ENCODE data around the gene LETMD1.

Gene LETMD1

GRCh38 chr12:51081421-51081820 lies 33.3 kb downstream of the LETMD1 start:
- no peak overlapping the region for H3K4me3 ChIP-seq (ENCODE audit: low read depth, low read length)

GRCh38 chr12:51082561-51083125 lies 34.5 kb downstream of the LETMD1 start:
- H3K4me1 ChIP-seq (ENCODE audit: control insufficient read depth, insufficient read depth, low read length) = no peaks in the 10 kb centered on the region
- H3K27me3 ChIP-seq (ENCODE audit: control insufficient read depth, insufficient read depth, low read length) = no peaks in the 10 kb centered on the region
- H3K9me3 ChIP-seq (ENCODE audit: control insufficient read depth, insufficient read depth, low read length) = no peaks in the 10 kb centered on the region
- no peaks in the 10 kb centered on the region for H3K36me3 ChIP-seq (ENCODE audit: control insufficient read depth, insufficient read depth, low read length)
- H3K9ac ChIP-seq (ENCODE audit: low read depth, low read length) = peak overlapping the region; percentile 70
- H3K4me3 ChIP-seq (ENCODE audit: low read depth, low read length) = peak overlapping the region; percentile 78

More at GRCh38 chr12:51081421-51081820, 33.3 kb downstream of the LETMD1 start:
- no peaks in the 10 kb centered on the region for H3K36me3 ChIP-seq (ENCODE audit: control insufficient read depth, insufficient read depth, low read length)
- no peaks in the 10 kb centered on the region for H3K27me3 ChIP-seq (ENCODE audit: control insufficient read depth, insufficient read depth, low read length)
- H3K9ac ChIP-seq (ENCODE audit: low read depth, low read length) = no peak overlapping the region
- H3K4me1 ChIP-seq (ENCODE audit: control insufficient read depth, insufficient read depth, low read length) = no peaks in the 10 kb centered on the region
- no peaks in the 10 kb centered on the region for H3K9me3 ChIP-seq (ENCODE audit: control insufficient read depth, insufficient read depth, low read length)

GRCh38 chr12:51083126-51083833 lies 35.2 kb downstream of the LETMD1 start, which contains the start of gene CSRNP2:
TSS of gene CSRNP2 (minus strand) at chr12:51083596. CDS start at chr12:51076561, 7,035 bp downstream.
- no peaks in the 10 kb centered on the region for H3K27me3 ChIP-seq (ENCODE audit: control insufficient read depth, insufficient read depth, low read length)
- H3K4me1 ChIP-seq (ENCODE audit: control insufficient read depth, insufficient read depth, low read length) = no peaks in the 10 kb centered on the region
- H3K36me3 ChIP-seq (ENCODE audit: control insufficient read depth, insufficient read depth, low read length) = no peaks in the 10 kb centered on the region
- H3K4me3 ChIP-seq (ENCODE audit: low read depth, low read length) = peak within 1 kb of the TSS; percentile 78
- no peaks in the 10 kb centered on the region for H3K9me3 ChIP-seq (ENCODE audit: control insufficient read depth, insufficient read depth, low read length)
- H3K9ac ChIP-seq (ENCODE audit: low read depth, low read length) = peak within 1 kb of the TSS; percentile 70

GRCh38 chr12:51085757-51086156 lies 37.6 kb downstream of the LETMD1 start:
- H3K36me3 ChIP-seq (ENCODE audit: control insufficient read depth, insufficient read depth, low read length) = peaks cover 4% of the 10 kb centered on the region

GRCh38 chr12:51086933-51087332 lies 38.8 kb downstream of the LETMD1 start:
- H3K4me3 ChIP-seq (ENCODE audit: low read depth, low read length) = no peak overlapping the region
- H3K9me3 ChIP-seq (ENCODE audit: control insufficient read depth, insufficient read depth, low read length) = no peaks in the 10 kb centered on the region
- no peaks in the 10 kb centered on the region for H3K27me3 ChIP-seq (ENCODE audit: control insufficient read depth, insufficient read depth, low read length)
- no peak overlapping the region for H3K9ac ChIP-seq (ENCODE audit: low read depth, low read length)
- H3K36me3 ChIP-seq (ENCODE audit: control insufficient read depth, insufficient read depth, low read length) = peaks cover 4% of the 10 kb centered on the region
- no peaks in the 10 kb centered on the region for H3K4me1 ChIP-seq (ENCODE audit: control insufficient read depth, insufficient read depth, low read length)

More at GRCh38 chr12:51085757-51086156, 37.6 kb downstream of the LETMD1 start:
- Histone ChIP-seq H3K9me3 (ENCODE audit: control insufficient read depth, insufficient read depth, low read length) (no peaks in the 10 kb centered on the region), H3K27me3 (ENCODE audit: control insufficient read depth, insufficient read depth, low read length) (no peaks in the 10 kb centered on the region), H3K4me1 (ENCODE audit: control insufficient read depth, insufficient read depth, low read length) (no peaks in the 10 kb centered on the region), H3K9ac (ENCODE audit: low read depth, low read length) (no peak overlapping the region), H3K4me3 (ENCODE audit: low read depth, low read length) (no peak overlapping the region)

- H3K36me3 ChIP-seq (ENCODE audit: control insufficient read depth, insufficient read depth, low read length) = peaks cover 4% of the 10 kb centered on the region
- H3K4me1 ChIP-seq (ENCODE audit: control insufficient read depth, insufficient read depth, low read length) = no peaks in the 10 kb centered on the region
- no peaks in the 10 kb centered on the region for H3K9me3 ChIP-seq (ENCODE audit: control insufficient read depth, insufficient read depth, low read length)
- H3K27me3 ChIP-seq (ENCODE audit: control insufficient read depth, insufficient read depth, low read length) = no peaks in the 10 kb centered on the region
- no peak overlapping the region for H3K4me3 ChIP-seq (ENCODE audit: low read depth, low read length)
- no peak overlapping the region for H3K9ac ChIP-seq (ENCODE audit: low read depth, low read length)
Measured at GRCh38 chr12:51087818-51088217, 39.7 kb downstream of the LETMD1 start.

- H3K36me3 ChIP-seq (ENCODE audit: control insufficient read depth, insufficient read depth, low read length) = peaks cover 15% of the 10 kb centered on the region
- no peaks in the 10 kb centered on the region for H3K27me3 ChIP-seq (ENCODE audit: control insufficient read depth, insufficient read depth, low read length)
- no peak overlapping the region for H3K4me3 ChIP-seq (ENCODE audit: low read depth, low read length)
- no peaks in the 10 kb centered on the region for H3K4me1 ChIP-seq (ENCODE audit: control insufficient read depth, insufficient read depth, low read length)
- H3K9me3 ChIP-seq (ENCODE audit: control insufficient read depth, insufficient read depth, low read length) = no peaks in the 10 kb centered on the region
- no peak overlapping the region for H3K9ac ChIP-seq (ENCODE audit: low read depth, low read length)
Measured at GRCh38 chr12:51090705-51091229, 42.6 kb downstream of the LETMD1 start.

- Histone ChIP-seq H3K9ac (ENCODE audit: low read depth, low read length) (no peak overlapping the region), H3K4me3 (ENCODE audit: low read depth, low read length) (no peak overlapping the region), H3K27me3 (ENCODE audit: control insufficient read depth, insufficient read depth, low read length) (no peaks in the 10 kb centered on the region), H3K9me3 (ENCODE audit: control insufficient read depth, insufficient read depth, low read length) (no peaks in the 10 kb centered on the region), H3K36me3 (ENCODE audit: control insufficient read depth, insufficient read depth, low read length) (peaks cover 27% of the 10 kb centered on the region), H3K4me1 (ENCODE audit: control insufficient read depth, insufficient read depth, low read length) (no peaks in the 10 kb centered on the region)
Measured at GRCh38 chr12:51098611-51099010, 50.5 kb downstream of the LETMD1 start.

GRCh38 chr12:51103977-51104376 lies 55.9 kb downstream of the LETMD1 start:
- no peak overlapping the region for H3K9ac ChIP-seq (ENCODE audit: low read depth, low read length)
- peaks cover 27% of the 10 kb centered on the region for H3K36me3 ChIP-seq (ENCODE audit: control insufficient read depth, insufficient read depth, low read length)
- no peaks in the 10 kb centered on the region for H3K9me3 ChIP-seq (ENCODE audit: control insufficient read depth, insufficient read depth, low read length)
- H3K27me3 ChIP-seq (ENCODE audit: control insufficient read depth, insufficient read depth, low read length) = no peaks in the 10 kb centered on the region
- no peaks in the 10 kb centered on the region for H3K4me1 ChIP-seq (ENCODE audit: control insufficient read depth, insufficient read depth, low read length)
- H3K4me3 ChIP-seq (ENCODE audit: low read depth, low read length) = no peak overlapping the region

GRCh38 chr12:51108136-51108535 lies 60.0 kb downstream of the LETMD1 start:
- no peak overlapping the region for H3K4me3 ChIP-seq (ENCODE audit: low read depth, low read length)
- peaks cover 25% of the 10 kb centered on the region for H3K36me3 ChIP-seq (ENCODE audit: control insufficient read depth, insufficient read depth, low read length)
- no peaks in the 10 kb centered on the region for H3K27me3 ChIP-seq (ENCODE audit: control insufficient read depth, insufficient read depth, low read length)
- H3K9me3 ChIP-seq (ENCODE audit: control insufficient read depth, insufficient read depth, low read length) = no peaks in the 10 kb centered on the region
- H3K4me1 ChIP-seq (ENCODE audit: control insufficient read depth, insufficient read depth, low read length) = no peaks in the 10 kb centered on the region
- no peak overlapping the region for H3K9ac ChIP-seq (ENCODE audit: low read depth, low read length)

Data from iPS-15b (cell line).